GM19193 (cell line): ENCODE data around the gene DDIT3.

Experiments
- POLR2A ChIP-seq: IDR thresholded peaks from 4 replicates; pipeline ENCODE4 v1.6.1; 2011; ENCODE audit not compliant: insufficient read depth, insufficient read length; ENCODE audit errors: extremely low read depth

DDIT3 gene

DNA sequence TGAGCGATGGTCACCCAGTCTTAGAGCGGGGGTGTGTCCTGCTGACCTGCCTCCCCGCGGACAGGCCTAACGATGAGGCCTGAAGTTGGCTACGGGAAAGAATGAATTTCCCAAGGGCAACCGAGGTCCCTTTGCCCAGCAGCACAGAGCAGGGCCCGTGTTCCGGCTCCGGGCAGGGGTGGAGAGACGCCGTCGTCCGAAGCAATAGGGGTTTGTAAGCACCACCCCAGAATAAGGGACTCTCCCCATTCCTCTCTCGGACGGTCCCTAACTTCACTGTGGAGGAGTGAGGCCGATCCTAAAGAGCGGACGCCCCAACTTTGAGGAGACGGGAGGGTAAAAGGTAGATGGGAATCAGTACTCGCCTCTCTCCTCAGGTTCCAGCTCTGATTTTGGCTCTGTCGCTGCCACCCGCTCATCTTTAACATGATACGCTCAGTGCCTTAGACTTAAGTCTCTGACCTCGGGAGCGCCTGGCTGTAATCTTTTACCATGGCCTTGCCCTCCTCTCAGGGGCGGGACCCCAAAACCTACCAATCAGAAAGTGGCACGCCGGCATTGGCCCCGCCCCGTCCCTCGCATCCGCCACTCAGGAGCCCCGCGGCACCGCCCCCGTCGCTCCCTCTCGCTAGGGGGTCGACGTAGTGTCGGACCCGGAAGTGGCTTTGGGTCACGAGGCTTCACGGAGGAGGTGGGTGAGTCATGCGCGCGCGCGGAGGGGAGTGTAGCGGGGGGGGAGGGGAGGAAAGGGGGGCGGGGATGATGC, at the start of gene DDIT3:
Gene DDIT3 (minus strand): TSS at position 462 of the 766 bp plus-strand sequence. CDS start 3,108 bp downstream, outside the sequence.
- peak; percentile 100 for TF ChIP-seq POLR2A

DNA sequence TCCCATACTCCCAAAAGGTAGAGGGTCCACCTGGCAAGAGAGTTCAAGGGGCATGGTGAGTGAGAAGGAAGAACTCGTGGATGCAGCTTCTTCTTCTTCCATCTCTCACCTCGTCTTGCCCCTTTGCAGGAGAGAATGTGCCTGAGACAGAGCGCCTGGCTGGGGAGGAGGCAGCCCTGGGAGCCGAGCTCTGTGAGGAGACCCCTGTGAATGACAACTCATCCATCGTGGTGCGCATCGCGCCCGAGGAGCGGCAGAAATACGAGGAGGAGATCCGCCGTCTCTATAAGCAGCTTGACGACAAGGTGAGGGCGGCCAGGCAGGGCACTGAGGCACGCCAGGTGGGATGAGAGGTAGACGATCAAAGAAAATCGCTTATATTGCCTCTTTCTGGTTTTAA, 49.5 kb upstream of the DDIT3 start:
- no peak for TF ChIP-seq POLR2A

GRCh38 chr12:57568838-57569237, 48.5 kb upstream of the DDIT3 start:
- TF ChIP-seq POLR2A = no peak

DNA sequence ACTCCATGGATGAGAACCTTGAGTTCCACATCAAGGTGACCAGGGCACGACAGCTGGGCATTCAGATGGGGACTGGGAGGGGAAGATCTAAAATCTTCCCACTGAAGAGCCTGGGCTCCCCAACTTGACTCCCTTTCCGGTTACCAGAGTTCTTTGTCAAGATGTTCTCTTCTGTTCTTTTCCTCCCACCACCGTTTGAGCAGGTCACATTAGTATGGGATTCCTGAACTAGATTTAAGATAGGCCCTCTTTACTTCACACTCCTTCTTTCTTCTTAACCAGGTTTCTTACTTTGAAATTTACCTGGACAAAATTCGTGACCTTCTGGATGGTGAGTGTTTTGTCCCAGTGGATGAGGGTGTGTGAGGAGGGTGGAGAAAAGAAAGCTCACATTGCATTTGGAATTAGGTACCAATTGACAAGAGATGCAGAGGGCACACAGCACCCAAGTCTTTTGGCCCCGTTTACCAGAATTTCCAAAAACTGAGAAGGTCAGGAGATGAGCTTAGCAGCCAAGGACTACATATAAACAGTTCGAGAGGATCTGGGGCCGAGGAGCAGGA, 43.9 kb upstream of the DDIT3 start:
- no peak for TF ChIP-seq POLR2A

GRCh38 chr12:57563358-57563757, 43.0 kb upstream of the DDIT3 start:
- TF ChIP-seq POLR2A = no peak

- TF ChIP-seq POLR2A = no peak
Observed at GRCh38 chr12:57560516-57560915, 40.2 kb upstream of the DDIT3 start.

DNA sequence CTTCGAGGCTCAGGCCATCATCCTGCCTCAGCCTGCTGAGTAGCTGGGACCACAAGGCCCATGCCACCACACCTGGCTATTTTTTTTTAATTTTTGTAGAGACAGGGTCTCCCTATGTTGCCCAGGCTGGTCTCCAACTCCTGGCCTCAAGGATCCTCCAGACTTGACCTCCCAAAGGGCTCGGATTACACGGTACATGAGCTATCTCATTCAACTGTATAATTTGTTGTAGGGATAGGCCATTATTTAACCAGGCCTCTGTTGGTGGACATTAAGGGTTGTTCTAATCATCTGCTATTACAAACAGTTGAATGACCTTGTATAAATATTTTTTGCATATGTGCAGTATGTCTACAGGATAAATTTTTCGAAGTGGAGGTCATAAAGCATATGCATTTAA, 38.5 kb upstream of the DDIT3 start:
- TF ChIP-seq POLR2A = no peak

DNA sequence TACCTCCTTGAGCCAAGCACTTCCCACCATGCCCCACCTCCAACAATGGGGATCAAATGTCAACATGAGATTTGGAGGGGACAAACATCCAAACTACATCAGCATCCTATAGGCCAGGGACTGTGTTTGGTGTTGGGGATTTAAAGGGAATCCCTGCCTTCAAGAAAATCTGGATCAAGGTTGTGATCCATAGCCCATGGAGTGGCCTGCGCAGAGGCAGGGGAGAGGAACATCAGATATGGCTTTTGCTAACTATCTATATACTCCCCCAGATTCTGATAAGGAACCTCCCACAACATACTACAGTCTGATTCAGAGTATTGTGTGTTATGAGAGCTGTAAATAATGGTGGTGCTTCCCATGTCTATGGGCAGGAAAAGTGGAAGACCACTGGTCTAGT, 34.6 kb upstream of the DDIT3 start:
- no peak for TF ChIP-seq POLR2A

DNA sequence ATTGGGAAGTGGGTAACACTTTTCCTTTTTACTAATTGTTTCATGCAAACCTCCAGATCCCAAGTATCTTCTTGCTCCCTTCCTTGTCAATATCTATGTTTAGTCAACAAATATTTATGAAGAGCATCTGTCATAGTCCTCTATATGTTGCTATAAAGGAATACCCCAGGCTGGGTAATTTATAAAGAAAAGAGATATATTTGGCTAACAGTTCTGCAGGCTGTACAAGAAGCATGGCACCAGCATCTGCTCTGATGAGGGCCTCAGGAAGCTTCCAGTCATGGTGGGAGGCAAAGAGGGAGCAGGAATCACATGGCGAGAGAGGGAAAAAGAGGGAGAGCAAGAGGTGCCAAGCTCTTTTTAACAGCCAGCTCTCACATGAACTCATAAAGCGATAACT, 34.1 kb upstream of the DDIT3 start:
- TF ChIP-seq POLR2A = no peak

- TF ChIP-seq POLR2A = no peak
Observed at GRCh38 chr12:57553343-57554202, 33.3 kb upstream of the DDIT3 start.

DNA sequence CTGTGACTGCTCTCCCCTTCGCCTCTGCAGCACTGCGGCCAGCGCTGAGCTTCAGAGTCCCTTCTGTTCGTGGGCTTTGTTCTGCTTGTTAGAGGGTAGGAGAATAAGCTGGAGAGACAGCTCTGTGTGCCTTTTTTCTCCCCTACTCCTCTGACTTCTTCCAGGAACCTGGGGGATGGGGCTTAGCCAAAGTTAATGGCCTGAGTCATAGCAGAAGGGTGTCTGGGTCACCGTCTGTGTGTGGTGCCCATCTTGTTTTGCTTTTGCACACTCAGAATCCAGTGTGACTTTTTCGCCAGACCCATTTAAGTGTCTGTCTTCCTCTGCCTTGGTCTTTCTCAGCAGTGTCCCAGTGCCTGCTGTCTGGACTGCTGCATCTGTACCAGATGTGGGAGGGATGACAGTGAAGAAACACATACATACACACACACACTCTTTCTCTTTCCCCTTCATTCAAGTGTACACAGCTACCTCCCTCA, 32.6 kb upstream of the DDIT3 start:
- no peak for TF ChIP-seq POLR2A

DNA sequence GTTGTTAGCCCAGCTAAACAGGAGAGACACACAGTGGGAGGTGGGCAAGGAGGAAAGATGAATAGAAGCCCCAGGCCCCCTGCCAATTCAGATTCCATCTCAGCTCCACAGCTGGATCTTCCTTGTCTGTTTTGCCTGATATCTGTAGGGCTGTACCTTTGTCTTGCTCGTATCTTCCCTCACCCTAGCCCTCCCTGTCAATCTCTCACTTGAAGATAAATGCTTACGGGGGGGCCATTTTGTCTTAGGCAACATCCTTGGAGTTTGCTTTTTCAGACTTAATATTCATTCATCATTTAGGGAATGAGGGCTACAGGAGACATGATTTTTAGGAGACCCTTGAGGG, 32.0 kb upstream of the DDIT3 start:
- TF ChIP-seq POLR2A = no peak

DNA sequence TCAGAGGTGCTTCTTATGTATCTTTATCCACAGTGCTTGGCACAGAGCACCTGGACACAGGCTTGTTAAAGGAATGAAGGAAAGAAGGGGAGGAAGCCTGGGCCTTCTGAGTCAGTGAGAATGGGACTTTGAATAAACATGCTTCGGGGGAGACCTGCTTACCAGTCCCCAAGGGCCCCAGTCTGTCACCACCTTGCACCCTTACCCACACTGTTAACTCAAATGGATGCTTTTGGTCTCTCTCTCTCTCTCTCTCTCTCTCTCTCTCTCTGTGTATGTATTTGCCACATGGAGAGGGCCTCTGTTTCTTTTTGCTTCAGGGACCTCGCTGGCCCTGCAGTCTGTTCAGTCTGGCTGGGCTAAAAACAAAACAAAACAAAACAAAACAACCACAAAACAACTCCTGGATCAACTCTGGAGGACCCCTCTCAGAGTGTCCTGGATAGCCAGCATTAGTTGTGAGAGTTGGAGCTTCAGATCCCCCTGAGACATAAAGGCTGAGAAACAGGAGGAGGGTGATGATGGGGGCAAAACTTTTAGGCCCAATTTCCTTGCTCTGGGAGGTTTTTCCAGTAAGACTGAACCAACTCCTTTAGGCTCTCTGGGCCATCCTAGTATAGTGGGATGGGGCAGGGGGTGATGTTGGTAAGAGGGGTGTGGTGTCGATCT, 31.5 kb upstream of the DDIT3 start:
- TF ChIP-seq POLR2A = no peak

GRCh38 chr12:57550641-57551549, 30.6 kb upstream of the DDIT3 start:
- TF ChIP-seq POLR2A = no peak

GRCh38 chr12:57549909-57550640, 29.8 kb upstream of the DDIT3 start, which contains the start of gene KIF5A:
KIF5A (plus strand) TSS chr12:57550044; CDS start chr12:57550272, 228 bp downstream.
- no peak for TF ChIP-seq POLR2A
